ENCODE results near the gene HNF1A. TPM values are rescaled to one million over a fixed set of nuclear protein-coding genes. Genes with fewer than 3 reads are reported as not detected.
A peak's percentile ranks its signal among the peaks of the same experiment; 100 is the strongest.

The HNF1A gene
- total RNA-seq, 1 experiment from 2014 or later, result 8.4 TPM

DNA sequence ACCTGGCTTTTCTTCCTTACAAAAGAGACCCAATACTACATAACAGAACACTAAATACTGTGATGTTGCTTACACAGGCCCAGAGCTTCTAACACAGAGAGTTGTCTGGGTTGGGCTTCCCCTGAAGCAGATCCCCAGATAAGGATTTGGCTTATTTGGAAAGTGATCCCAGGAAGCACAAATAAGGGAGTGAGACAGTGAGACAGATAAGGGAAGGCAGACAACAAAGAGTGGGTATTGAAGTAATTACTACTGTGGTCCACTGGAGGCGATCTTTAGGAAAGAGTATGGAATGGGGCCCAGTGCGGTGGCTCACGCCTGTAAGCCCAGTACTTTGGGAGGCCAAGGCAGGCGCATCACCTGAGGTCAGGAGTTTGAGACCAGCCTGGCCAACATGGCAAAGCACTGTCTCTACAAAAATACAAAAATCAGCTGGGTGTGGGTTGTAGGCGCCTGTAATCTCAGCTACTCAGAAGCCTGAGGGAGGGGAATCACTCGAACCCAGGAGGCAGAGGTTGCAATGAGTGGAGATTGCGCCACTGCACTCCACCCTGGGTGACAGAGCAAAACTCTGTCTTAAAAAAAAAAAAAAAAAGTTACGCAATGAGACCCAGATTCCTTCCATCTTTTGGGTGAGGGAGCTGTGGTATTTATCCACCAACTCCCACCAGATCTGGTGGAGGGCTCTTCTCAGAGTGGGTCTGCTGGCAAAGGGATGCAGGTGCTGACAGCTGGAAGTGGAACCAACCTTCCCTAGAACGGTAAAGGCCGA, 48.1 kb downstream of the HNF1A start:
- Mint-ChIP-seq H3K9me3 (ENCODE audit: low read depth, unreplicated experiment) (no peaks in the 10 kb centered on the region), H3K4me1 (ENCODE audit: low read depth, unreplicated experiment) (peaks cover 12% of the 10 kb centered on the region), H3K4me3 (ENCODE audit: low read depth, unreplicated experiment) (no peak overlapping the region), H3K27ac (ENCODE audit: unreplicated experiment) (peak overlapping the region; percentile 72), H3K27me3 (ENCODE audit: unreplicated experiment) (no peaks in the 10 kb centered on the region), H3K36me3 (ENCODE audit: insufficient read depth, unreplicated experiment) (peaks cover 9% of the 10 kb centered on the region)
- intact Hi-C loops (cut with micrococcal nuclease; ENCODE audit: unreplicated experiment), result no loop called here
- CTCF ChIA-PET, result no interaction called here
- TF ChIP-seq, protein P1, sequence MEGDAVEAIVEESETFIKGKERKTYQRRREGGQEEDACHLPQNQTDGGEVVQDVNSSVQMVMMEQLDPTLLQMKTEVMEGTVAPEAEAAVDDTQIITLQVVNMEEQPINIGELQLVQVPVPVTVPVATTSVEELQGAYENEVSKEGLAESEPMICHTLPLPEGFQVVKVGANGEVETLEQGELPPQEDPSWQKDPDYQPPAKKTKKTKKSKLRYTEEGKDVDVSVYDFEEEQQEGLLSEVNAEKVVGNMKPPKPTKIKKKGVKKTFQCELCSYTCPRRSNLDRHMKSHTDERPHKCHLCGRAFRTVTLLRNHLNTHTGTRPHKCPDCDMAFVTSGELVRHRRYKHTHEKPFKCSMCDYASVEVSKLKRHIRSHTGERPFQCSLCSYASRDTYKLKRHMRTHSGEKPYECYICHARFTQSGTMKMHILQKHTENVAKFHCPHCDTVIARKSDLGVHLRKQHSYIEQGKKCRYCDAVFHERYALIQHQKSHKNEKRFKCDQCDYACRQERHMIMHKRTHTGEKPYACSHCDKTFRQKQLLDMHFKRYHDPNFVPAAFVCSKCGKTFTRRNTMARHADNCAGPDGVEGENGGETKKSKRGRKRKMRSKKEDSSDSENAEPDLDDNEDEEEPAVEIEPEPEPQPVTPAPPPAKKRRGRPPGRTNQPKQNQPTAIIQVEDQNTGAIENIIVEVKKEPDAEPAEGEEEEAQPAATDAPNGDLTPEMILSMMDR (IDR thresholded peaks at IDR 0.05; ENCODE audit: unreplicated experiment), result no peak
- BruUV-seq (replicated peaks), result no TSS peak
- no peak for DNase-seq

DNA sequence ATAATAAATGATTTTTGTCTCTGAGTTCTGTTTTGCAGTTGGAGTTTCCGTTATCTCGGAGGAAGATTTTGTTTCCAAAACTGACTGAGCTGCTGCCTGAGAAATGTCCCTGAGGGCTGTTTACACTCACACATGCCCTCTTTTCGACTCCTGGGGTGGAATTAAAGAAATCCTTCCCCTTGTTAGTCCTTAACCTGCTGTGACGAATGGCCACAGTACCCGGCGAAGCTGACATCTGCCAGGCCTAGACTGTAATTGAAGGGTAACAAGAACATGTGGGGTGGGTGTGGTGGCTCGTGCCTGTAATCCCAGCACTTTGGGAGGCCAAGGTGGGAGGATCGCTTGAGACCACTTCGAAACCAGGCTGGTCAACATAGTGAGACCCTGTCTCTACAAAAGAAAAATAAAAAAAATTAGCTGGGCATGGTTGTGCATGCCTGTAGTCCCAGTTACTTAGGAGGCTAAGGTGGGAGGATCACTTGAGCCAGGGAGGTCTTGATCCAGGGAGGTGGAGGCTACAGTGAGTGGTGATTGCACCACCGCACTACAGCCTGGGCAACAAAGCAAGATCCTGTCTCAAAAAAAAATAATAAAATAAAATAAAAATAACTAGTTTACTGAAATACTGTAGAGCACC, 52.4 kb downstream of the HNF1A start:
- no TSS peak for BruUV-seq (replicated peaks)
- H3K27ac Mint-ChIP-seq (ENCODE audit: unreplicated experiment), result no peak overlapping the region

DNA sequence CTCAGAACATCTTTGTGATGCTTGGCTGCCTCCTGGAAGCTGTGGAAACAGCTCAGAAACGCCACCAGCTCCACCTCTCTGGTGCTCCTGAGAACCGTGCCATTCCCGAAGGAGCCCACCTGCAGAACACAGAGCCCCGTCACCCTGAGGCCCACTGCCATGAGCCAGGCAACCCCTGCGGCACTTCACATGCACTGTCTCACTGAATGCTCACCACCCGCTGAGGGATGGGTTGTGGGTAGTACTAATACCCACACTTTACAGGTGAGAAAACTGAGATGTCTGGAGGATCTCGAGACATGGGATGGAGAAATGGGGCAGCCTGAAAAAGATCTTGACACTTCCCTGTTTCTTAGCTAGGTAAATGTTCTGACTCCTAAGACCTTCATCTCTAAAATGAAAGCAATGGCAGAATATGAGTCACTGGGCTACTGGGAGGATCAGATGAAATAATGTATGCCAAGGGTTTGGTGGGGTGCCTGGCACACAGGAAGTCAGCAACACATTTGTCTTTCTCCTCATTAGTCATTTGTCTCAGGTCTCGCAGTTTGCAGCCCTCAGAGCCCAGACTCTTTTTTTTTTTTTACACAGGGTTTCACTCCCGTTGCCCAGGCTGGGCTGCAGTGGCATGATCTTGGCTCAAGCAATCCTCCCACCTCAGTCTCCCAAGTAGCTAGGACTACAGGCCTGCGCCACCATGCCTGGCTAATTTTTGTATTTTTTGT, 55.4 kb downstream of the HNF1A start:
- DNase-seq, result peak; percentile 54
- Mint-ChIP-seq H3K4me1 (ENCODE audit: low read depth, unreplicated experiment) (peaks cover 16% of the 10 kb centered on the region), H3K9me3 (ENCODE audit: low read depth, unreplicated experiment) (no peaks in the 10 kb centered on the region), H3K27ac (ENCODE audit: unreplicated experiment) (peak overlapping the region; percentile 10), H3K27me3 (ENCODE audit: unreplicated experiment) (no peaks in the 10 kb centered on the region), H3K4me3 (ENCODE audit: low read depth, unreplicated experiment) (no peak overlapping the region), H3K36me3 (ENCODE audit: insufficient read depth, unreplicated experiment) (peaks cover 13% of the 10 kb centered on the region)
- BruUV-seq (replicated peaks), result no TSS peak
- TF ChIP-seq, protein P1 (IDR thresholded peaks at IDR 0.05; ENCODE audit: unreplicated experiment), result no peak
- intact Hi-C loops (cut with micrococcal nuclease; ENCODE audit: unreplicated experiment), result no loop called here
- CTCF ChIA-PET, result interaction anchor here (0.7 kb wide), 1 partner anchor 10 kb away, joined by 3 read pairs; no protein-coding TSS in a partner anchor

More for the DNA sequence above, 52.4 kb downstream of the HNF1A start:
- CTCF ChIA-PET, result no interaction called here
- H3K4me1 Mint-ChIP-seq (ENCODE audit: low read depth, unreplicated experiment), result peaks cover 26% of the 10 kb centered on the region
- TF ChIP-seq, protein P1 (IDR thresholded peaks at IDR 0.05; ENCODE audit: unreplicated experiment), result no peak
- DNase-seq, result no peak
- intact Hi-C loops (cut with micrococcal nuclease; ENCODE audit: unreplicated experiment), result no loop called here
- no peak overlapping the region for H3K4me3 Mint-ChIP-seq (ENCODE audit: low read depth, unreplicated experiment)
- H3K27me3 Mint-ChIP-seq (ENCODE audit: unreplicated experiment), result no peaks in the 10 kb centered on the region
- peaks cover 16% of the 10 kb centered on the region for H3K36me3 Mint-ChIP-seq (ENCODE audit: insufficient read depth, unreplicated experiment)
- no peaks in the 10 kb centered on the region for H3K9me3 Mint-ChIP-seq (ENCODE audit: low read depth, unreplicated experiment)

DNA sequence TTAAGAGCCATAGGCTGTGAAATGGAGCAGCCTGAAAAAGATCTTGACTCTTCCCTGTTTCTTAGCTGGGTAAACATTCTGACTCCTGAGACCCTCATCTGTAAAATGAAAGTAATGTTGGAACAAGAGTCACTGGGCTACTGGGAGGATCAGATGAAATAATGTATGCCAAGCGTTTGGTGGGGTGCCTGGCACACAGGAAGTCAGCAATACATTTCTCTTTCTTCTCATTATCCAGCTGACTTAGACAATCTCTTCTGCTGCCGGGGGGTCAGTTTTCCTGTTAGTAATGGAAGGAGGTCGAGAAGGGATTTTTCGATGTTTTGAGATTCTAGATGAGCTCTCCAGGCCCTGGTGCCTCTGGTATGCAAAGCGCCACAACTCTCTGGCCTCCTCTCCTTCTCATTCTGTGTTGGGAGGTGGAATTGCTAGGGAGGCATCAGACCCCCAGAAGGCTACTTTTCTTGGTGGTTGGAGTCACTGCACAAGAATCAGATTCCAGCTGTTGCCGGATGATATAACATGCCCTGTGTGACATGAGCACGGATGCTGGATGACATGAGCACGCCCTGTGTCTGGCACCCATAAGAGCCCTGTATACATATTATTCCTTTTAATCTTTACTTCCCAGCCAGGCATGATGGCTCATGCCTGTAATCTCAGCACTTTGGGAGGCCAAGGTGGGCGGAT, 56.4 kb downstream of the HNF1A start:
- TF ChIP-seq, protein P1 (IDR thresholded peaks at IDR 0.05; ENCODE audit: unreplicated experiment), result no peak
- Mint-ChIP-seq H3K27me3 (ENCODE audit: unreplicated experiment) (no peaks in the 10 kb centered on the region), H3K27ac (ENCODE audit: unreplicated experiment) (peak overlapping the region; percentile 10), H3K4me3 (ENCODE audit: low read depth, unreplicated experiment) (no peak overlapping the region), H3K4me1 (ENCODE audit: low read depth, unreplicated experiment) (peaks cover 16% of the 10 kb centered on the region), H3K36me3 (ENCODE audit: insufficient read depth, unreplicated experiment) (peaks cover 17% of the 10 kb centered on the region), H3K9me3 (ENCODE audit: low read depth, unreplicated experiment) (no peaks in the 10 kb centered on the region)
- BruUV-seq (replicated peaks), result no TSS peak
- intact Hi-C loops (cut with micrococcal nuclease; ENCODE audit: unreplicated experiment), result no loop called here
- CTCF ChIA-PET, result no interaction called here
- no peak for DNase-seq

All from Calu3 (cell line).